Cardiac muscle cell (in vitro differentiated cells and primary cell): ENCODE results near the gene DGCR6L. TPM values are rescaled to one million over a fixed set of nuclear protein-coding genes. Genes with fewer than 3 reads are reported as not detected.
"Not testable (repeated sequence)": the region's sequence is repeated elsewhere in the genome, so short reads cannot be mapped to it uniquely, and the experiment has no call there.

ENCODE experiments used
- DNase-seq, 2 donors: peaks; one replicate each; pipeline versions ENCODE4 v3.0.0 to v3.0.0-alpha.2; 2010 to 2017; ENCODE audit warnings: low read depth in 1 of 2, low spot score in 1 of 2
- H3K27ac ChIP-seq: fragments of 200-600 bp; sonication (generic); 2 replicates; pipeline ENCODE4 v1.5.1; 2016
- H3K27me3 ChIP-seq: fragments of 200-600 bp; sonication (generic); 2 replicates; pipeline ENCODE4 v1.6.0; 2016; ENCODE audit warnings: control low read depth
- H3K36me3 ChIP-seq: fragments of 200-600 bp; sonication (generic); 2 replicates; pipeline ENCODE4 v1.5.1; 2016; ENCODE audit warnings: control low read depth
- H3K4me1 ChIP-seq: fragments of 200-600 bp; sonication (generic); 2 replicates; pipeline ENCODE4 v1.8.1; 2017; ENCODE audit warnings: low read depth, mild to moderate bottlenecking, mixed run types
- H3K4me3 ChIP-seq: fragments of 200-600 bp; sonication (generic); 2 replicates; pipeline ENCODE4 v1.5.1; 2016; ENCODE audit warnings: mild to moderate bottlenecking
- H3K9me3 ChIP-seq: fragments of 200-600 bp; sonication (generic); 2 replicates; pipeline ENCODE4 v1.5.1; 2017; ENCODE audit warnings: low read depth, mild to moderate bottlenecking, control low read depth
- polyA plus RNA-seq: library from polyadenylated mRNA; unstranded; fragments of >200 nt; fragmentation: Nextera tagmentation; extraction: Ambion mirVana; gene quantifications from 2 replicates; pipeline ENCODE4 v1.2.1, GENCODE V29; 2016
- total RNA-seq: library from RNA; depleted of rRNA; stranded (reverse); fragments of >200 nt; gene quantifications from 2 replicates; pipeline ENCODE4 v1.2.3, GENCODE V29; 2016
- TF ChIP-seq, protein P1 (sequence below): IDR thresholded peaks from 2 replicates; pipeline ENCODE4 v1.5.1; 2012; ENCODE audit warnings: low read depth, mild to moderate bottlenecking, low read length

The DGCR6L gene
- total and polyA plus RNA-seq, 2 experiments from 2014 or later = 89.6 to 157 TPM

DNA sequence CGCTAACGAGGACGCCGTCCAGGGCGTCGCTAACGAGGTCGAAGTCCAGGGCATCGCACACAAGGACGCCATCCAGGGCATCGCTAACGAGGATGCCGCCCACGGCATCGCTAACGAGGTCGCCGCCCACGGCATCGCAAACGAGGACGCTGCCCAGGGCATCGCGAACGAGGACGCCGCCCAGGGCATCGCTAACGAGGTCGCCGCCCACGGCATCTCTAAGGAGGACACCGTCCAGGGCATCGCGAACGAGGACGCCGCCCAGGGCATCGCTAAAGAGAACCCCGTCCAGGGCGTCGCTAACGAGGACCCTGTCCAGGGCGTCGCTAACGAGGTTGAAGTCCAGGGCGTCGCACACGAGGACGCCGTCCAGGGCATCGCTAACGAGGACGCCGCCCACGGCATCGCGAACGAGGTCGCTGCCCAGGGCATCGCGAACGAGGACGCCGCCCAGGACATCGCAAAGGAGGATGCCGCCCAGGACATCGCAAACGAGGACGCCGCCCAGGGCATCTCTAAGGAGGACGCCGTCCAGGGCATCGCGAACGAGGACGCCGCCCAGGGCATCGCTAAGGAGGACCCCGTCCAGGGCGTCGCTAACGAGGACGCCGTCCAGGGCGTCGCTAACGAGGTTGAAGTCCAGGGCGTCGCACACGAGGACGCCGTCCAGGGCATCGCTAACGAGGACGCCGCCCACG is 36.2 kb upstream of the DGCR6L start:
- not testable (repeated sequence) for H3K27ac ChIP-seq, H3K4me1 ChIP-seq, H3K27me3 ChIP-seq, H3K36me3 ChIP-seq, DNase-seq, H3K9me3 ChIP-seq, H3K4me3 ChIP-seq

DNA sequence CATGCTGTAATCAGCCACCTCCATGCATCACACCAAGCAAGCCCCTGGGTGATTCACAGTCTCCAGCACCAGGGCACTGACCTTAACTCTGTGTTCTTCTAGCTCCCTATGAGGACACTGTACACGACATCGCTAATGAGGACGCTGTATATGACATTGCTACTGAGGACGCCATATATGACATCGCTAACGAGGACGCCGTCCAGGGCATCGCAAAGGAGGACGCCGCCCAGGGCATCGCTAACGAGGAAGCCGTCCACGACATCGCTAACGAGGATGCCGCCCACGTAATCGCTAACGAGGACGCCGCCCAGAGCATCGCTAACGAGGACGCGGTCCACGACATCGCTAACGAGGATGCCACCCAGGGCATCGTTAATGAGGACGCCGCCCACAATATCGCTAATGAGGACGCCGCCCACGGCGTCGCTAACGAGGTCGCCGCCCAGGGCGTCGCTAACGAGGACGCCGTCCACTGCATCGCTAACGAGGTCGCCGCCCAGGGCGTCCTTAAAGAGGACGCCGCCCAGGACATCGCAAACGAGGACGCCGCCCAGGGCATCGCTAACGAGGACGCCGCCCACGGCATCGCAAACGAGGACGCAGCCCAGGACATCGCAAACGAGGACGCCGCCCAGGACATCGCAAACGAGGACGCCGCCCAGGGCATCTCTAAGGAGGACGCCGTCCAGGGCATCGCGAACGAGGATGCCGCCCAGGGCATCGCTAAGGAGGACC is 34.5 kb upstream of the DGCR6L start:
- Histone ChIP-seq H3K27me3 (no peaks in the 10 kb centered on the region), H3K4me3 (no peak overlapping the region), H3K27ac (no peak overlapping the region), H3K4me1 (no peaks in the 10 kb centered on the region), H3K9me3 (no peaks in the 10 kb centered on the region), H3K36me3 (no peaks in the 10 kb centered on the region)
- TF ChIP-seq, protein P1, sequence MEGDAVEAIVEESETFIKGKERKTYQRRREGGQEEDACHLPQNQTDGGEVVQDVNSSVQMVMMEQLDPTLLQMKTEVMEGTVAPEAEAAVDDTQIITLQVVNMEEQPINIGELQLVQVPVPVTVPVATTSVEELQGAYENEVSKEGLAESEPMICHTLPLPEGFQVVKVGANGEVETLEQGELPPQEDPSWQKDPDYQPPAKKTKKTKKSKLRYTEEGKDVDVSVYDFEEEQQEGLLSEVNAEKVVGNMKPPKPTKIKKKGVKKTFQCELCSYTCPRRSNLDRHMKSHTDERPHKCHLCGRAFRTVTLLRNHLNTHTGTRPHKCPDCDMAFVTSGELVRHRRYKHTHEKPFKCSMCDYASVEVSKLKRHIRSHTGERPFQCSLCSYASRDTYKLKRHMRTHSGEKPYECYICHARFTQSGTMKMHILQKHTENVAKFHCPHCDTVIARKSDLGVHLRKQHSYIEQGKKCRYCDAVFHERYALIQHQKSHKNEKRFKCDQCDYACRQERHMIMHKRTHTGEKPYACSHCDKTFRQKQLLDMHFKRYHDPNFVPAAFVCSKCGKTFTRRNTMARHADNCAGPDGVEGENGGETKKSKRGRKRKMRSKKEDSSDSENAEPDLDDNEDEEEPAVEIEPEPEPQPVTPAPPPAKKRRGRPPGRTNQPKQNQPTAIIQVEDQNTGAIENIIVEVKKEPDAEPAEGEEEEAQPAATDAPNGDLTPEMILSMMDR = no peak
- DNase-seq = no peak

DNA sequence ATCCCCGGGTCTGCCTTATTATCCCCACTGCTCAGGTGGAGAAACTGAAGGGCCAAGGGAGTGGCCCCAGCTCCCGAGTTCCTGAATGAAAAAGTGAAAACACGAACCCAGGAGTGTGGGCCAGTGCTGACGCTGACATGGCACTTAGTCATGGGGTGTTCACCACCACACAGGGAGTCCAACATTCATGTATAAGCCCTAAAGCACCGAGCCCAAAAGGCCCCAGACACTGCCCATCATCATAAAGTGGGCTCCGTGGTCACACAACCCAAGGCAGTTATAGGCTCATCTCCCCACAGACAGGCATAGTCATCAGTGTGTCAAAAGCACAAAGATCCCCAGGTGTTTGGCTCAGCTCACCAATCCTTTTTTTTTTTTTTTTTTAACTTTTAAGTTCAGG is 32.7 kb upstream of the DGCR6L start:
- not testable (repeated sequence) for H3K9me3 ChIP-seq, H3K27me3 ChIP-seq, H3K36me3 ChIP-seq, H3K27ac ChIP-seq, H3K4me3 ChIP-seq, H3K4me1 ChIP-seq, DNase-seq

DNA sequence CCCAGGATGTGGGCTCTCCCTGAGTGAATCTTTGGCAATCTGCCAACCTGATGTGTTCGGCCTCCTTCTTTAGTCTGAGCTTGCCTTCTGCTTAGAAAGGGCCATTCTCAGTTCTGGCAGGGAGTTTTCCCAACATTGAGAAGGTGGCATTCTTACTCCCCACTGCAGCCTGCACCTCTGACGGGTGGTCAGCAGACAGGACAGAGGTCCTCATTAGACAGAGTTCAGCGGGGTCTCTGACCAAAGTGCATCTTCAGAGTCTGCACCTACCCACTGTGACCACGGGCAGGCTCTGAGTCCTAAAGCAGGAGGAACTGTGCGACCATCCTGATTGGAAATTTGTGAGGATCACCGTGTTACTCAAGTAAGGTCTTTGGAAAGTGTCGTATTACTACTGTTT is 26.7 kb upstream of the DGCR6L start:
- not testable (repeated sequence) for H3K4me1 ChIP-seq, DNase-seq, H3K9me3 ChIP-seq, H3K27me3 ChIP-seq, H3K27ac ChIP-seq, H3K4me3 ChIP-seq, H3K36me3 ChIP-seq

DNA sequence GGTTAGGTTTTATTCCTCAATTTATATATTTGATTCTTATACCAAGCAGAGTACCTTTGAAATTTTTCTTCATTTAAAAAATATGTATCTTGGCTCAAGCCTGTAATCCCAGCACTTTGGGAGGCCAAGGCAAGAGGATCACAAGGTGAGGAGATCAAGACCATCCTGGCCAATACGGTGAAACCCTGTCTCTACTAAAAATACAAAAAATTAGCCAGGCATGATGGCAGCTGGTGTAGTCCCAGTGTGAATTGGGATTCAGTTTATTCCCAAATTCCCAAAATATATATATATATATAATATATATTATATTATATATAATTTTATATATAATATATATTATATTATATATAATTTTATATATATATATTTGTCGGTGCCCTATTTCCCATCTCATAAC is 18.4 kb upstream of the DGCR6L start:
- H3K9me3 ChIP-seq, H3K27ac ChIP-seq, H3K27me3 ChIP-seq, H3K4me3 ChIP-seq, H3K36me3 ChIP-seq, H3K4me1 ChIP-seq, DNase-seq: not testable (repeated sequence)

DNA sequence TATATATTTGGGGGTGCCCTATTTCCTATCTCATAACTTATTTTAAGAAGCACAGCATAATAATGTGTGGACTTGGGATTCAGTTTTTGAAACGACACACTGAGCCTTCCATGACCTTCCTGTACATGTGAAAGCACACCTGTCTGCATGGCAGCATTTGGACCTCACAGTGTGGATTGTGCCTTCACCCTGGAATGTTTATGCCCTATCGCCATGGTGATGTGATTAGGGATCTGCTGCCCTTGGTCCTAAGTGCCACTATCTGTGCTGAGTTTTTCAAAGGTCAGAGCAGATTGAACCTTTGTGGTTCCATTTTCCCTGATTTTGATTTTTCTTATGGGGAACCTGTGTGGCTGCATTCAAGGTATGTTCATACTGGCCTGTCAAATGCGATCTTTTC is 17.9 kb upstream of the DGCR6L start:
- not testable (repeated sequence) for DNase-seq

DNA sequence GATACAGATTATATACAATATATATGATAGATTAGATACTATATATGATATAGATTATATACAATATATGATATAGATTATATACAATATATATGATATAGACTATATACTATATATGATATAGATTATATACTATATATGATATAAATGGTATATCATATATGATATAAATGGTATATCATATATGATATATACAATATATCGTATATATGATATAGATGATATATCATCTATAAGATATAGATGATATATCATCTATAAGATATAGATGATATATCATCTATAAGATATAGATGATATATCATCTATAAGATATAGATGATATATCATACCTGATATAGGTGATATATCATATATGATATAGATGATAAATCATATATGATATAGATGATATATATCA is 16.7 kb upstream of the DGCR6L start:
- H3K4me1 ChIP-seq, H3K9me3 ChIP-seq, H3K27me3 ChIP-seq, H3K27ac ChIP-seq, DNase-seq, H3K4me3 ChIP-seq, H3K36me3 ChIP-seq: not testable (repeated sequence)

More for the DNA sequence above, 17.9 kb upstream of the DGCR6L start:
- not testable (repeated sequence) for H3K27ac ChIP-seq, H3K4me1 ChIP-seq, H3K4me3 ChIP-seq, H3K9me3 ChIP-seq, H3K36me3 ChIP-seq, H3K27me3 ChIP-seq

DNA sequence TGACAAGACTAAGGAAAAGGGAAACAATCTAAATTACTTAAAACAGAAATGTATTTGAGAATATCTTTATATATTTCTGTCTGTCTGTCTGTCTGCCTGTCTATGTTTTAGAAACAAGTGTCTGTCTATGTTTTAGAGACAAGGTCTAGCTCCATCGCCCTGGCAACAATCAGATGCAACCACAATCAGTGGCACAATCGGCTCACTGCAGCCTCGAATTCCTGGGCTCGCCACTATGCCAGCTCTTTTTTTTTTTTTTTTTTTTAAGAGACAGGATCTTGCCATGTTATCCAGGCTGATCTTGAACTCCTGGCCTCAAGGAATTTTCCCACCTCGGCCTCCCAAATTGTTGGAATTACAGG is 8.7 kb upstream of the DGCR6L start:
- not testable (repeated sequence) for H3K27me3 ChIP-seq, H3K36me3 ChIP-seq, H3K27ac ChIP-seq, H3K4me1 ChIP-seq, H3K9me3 ChIP-seq, H3K4me3 ChIP-seq, DNase-seq

DNA sequence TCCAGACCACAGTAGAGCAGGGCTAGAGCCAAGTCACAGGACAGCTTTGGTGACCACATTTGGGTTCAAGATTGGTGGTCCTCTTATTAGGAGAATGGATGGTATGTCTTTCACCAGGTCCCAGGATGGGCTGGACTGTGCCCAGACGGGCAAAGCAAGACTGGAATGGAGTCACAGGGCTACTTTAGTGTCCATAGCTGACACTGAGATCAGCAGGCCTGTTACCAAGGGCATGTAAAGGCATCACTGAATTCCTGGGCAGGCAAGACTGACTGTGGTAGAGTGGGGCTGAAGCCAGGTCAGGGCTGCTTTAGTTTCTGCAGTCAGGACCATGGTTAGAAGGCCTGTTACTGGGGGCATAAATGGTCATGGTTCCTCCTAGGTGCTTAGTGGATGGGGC is 6.1 kb upstream of the DGCR6L start:
- H3K4me3 ChIP-seq, DNase-seq, H3K9me3 ChIP-seq, H3K27me3 ChIP-seq, H3K27ac ChIP-seq, H3K36me3 ChIP-seq: not testable (repeated sequence)
- H3K4me1 ChIP-seq = peaks cover 21% of the 10 kb centered on the region

DNA sequence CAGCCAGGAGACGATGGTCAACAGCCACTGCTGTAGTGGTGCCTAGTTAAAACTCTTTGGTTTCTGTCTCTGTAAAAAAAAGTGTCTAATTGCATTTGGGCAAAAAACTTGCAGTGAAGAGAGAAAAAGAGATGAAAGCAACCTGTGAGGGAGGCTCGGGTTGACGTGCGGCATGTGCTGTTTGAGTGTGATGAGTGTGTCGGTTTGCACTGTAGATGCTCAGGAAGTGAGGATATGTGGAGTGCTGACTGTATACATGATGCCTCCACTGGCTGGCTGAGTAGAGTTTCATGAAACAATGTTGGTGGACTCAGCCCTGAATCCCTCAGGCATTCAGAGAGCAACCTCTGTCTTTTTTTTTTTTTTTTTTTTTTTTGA is 4.3 kb upstream of the DGCR6L start:
- DNase-seq = no peak
- TF ChIP-seq, protein P1 = no peak
- Histone ChIP-seq H3K36me3 (no peaks in the 10 kb centered on the region), H3K4me3 (no peak overlapping the region), H3K4me1 (peaks cover 25% of the 10 kb centered on the region), H3K27me3 (no peaks in the 10 kb centered on the region), H3K9me3 (no peaks in the 10 kb centered on the region), H3K27ac (no peak overlapping the region)

DNA sequence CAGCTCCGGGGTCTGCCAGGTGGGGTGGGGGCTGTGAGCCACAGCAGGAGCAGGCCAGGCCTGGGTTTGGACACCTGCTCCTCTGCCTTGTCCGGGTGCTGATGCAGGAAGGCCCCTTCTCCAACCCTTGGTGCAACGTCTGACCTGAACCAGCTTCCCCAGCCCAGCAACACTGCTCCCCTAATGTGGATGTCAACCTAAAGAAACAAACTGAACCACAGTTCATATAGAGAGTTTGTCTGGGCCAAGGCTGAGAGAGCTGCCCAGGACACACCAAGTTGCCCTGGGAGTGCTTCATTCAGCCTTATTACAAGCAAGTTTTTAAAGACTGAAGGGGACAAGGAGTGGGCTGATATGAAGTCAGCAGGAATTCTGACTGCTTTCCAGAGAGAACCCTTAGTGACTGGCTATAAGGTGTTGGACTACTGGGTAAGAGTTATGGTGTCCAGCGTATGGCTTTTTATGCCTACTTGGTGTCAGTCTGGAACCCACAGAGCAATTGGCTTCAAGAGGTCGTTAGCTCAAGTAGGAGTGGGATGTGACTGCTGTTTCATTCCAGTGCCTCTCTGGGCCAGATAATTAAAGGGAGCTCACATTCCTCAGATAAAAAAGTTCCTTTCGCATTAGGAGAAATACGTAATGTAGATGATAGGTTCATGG is 1.8 kb upstream of the DGCR6L start:
- H3K9me3 ChIP-seq, H3K27me3 ChIP-seq, H3K4me3 ChIP-seq, H3K36me3 ChIP-seq: not testable (repeated sequence)
- Histone ChIP-seq H3K27ac (peak overlapping the region; percentile 86), H3K4me1 (peaks cover 29% of the 10 kb centered on the region)
- peak; percentile 40 to 43 for DNase-seq
